ENCODE measurements around the gene SYTL2. TPM values are rescaled to one million over a fixed set of nuclear protein-coding genes. Genes with fewer than 3 reads are reported as not detected.

The SYTL2 gene
- polyA plus RNA-seq, 1 experiment = 43.5 TPM

DNA sequence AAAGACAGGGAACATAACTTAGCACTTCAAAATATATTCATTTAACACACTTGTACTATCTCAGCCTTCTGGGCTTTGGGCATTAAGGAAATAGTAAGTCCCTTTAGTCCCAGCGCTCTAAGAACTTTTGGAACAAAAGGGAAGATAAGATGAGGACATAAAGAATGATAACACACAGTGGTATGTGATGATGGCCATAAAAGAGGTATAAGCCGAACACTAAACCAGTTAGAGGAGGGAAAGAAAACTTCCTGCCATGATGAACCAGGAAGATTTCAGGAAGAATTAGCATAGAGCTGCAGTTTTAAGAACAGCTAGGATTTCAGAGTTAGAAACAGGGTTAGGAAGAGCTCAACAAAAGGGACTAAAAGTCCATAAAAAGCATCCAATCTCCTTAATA is 11.8 kb downstream of the SYTL2 start:
- H3K27me3 ChIP-seq (ENCODE audit: control insufficient read depth, insufficient read depth, low read length) = no peaks in the 10 kb centered on the region
- TF ChIP-seq, protein P1, sequence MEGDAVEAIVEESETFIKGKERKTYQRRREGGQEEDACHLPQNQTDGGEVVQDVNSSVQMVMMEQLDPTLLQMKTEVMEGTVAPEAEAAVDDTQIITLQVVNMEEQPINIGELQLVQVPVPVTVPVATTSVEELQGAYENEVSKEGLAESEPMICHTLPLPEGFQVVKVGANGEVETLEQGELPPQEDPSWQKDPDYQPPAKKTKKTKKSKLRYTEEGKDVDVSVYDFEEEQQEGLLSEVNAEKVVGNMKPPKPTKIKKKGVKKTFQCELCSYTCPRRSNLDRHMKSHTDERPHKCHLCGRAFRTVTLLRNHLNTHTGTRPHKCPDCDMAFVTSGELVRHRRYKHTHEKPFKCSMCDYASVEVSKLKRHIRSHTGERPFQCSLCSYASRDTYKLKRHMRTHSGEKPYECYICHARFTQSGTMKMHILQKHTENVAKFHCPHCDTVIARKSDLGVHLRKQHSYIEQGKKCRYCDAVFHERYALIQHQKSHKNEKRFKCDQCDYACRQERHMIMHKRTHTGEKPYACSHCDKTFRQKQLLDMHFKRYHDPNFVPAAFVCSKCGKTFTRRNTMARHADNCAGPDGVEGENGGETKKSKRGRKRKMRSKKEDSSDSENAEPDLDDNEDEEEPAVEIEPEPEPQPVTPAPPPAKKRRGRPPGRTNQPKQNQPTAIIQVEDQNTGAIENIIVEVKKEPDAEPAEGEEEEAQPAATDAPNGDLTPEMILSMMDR (IDR thresholded peaks at IDR 0.05; ENCODE audit: insufficient read depth, low read depth, low read length) = no peak
- no peak overlapping the region for H3K4me3 ChIP-seq (ENCODE audit: low read depth, low read length)
- CTCF ChIA-PET = no interaction called here
- DNase-seq (ENCODE audit: low read depth) = no peak
- POLR2A ChIA-PET = no interaction called here
- H3K36me3 ChIP-seq (ENCODE audit: control insufficient read depth, insufficient read depth, low read length) = no peaks in the 10 kb centered on the region

DNA sequence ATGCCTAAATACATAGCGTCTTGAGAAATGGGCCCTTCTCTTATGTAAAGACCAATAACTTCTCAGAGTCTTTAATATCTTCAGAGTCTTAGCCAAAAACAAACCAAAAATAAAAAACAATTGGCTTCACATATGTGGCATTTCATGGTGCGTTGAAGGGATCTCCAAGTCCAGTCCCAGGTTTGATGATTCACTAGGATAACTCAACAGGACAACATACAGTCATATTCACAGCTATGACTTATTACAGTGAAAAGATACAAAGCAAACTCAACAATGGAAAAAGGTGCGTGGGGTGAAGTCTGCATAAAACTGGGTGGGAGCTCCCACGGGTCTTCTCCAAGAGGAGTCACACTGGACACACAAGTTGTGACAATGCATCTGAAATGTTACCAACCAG is 12.6 kb downstream of the SYTL2 start:
- TF ChIP-seq, protein P1 (IDR thresholded peaks at IDR 0.05; ENCODE audit: insufficient read depth, low read depth, low read length) = no peak
- DNase-seq (ENCODE audit: low read depth) = no peak
- ChIA-PET CTCF (interaction anchor here (1.9 kb wide), 1 partner anchor 10 kb away, joined by 6 read pairs; no protein-coding TSS in a partner anchor), POLR2A (no interaction called here)
- H3K27me3 ChIP-seq (ENCODE audit: control insufficient read depth, insufficient read depth, low read length) = no peaks in the 10 kb centered on the region
- H3K4me3 ChIP-seq (ENCODE audit: low read depth, low read length) = no peak overlapping the region
- H3K36me3 ChIP-seq (ENCODE audit: control insufficient read depth, insufficient read depth, low read length) = no peaks in the 10 kb centered on the region

DNA sequence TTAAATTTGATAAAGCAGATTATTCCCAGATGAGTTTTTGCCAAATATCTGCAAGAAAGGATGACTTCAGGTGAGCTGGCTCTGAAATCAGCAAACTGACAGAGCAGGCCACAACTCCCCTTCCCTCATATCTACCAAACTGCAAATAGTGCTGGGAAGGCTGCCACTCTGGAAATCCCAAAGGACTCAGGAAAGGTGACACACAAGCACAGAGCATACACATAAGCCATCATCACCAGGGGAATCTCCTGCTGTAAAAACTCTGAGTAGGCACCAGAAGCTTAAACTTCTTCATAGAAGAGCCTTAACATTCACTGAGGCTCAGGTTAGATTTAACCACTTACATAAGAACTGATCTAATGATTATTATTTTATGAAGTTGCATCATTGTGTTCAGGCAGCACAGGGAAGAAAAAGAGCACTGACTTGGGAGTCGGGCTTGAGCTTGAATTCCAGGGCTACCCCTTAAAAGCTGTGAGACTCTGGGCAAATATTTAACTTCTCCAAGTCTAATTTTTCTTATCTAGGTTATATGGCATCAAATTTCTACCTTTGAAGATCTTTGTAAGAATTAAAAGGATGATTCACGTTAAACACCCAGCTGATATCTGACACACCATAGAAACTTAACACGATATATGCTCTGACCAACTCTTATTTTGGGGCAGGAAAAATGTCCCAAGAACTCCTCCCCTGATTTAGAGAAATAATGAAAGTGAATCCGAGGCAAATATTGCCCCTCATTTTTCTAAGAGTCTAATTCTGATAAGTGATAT is 15.0 kb downstream of the SYTL2 start:
- H3K27me3 ChIP-seq (ENCODE audit: control insufficient read depth, insufficient read depth, low read length) = no peaks in the 10 kb centered on the region
- DNase-seq (ENCODE audit: low read depth) = no peak
- no peak overlapping the region for H3K4me3 ChIP-seq (ENCODE audit: low read depth, low read length)
- TF ChIP-seq, protein P1 (IDR thresholded peaks at IDR 0.05; ENCODE audit: insufficient read depth, low read depth, low read length) = no peak
- no peaks in the 10 kb centered on the region for H3K36me3 ChIP-seq (ENCODE audit: control insufficient read depth, insufficient read depth, low read length)
- POLR2A ChIA-PET = no interaction called here
- CTCF ChIA-PET = interaction anchor here (1.0 to 1.4 kb wide), 3 partner anchors 11 to 30 kb away, joined by 3 to 4 read pairs (median 3); no protein-coding TSS in a partner anchor

DNA sequence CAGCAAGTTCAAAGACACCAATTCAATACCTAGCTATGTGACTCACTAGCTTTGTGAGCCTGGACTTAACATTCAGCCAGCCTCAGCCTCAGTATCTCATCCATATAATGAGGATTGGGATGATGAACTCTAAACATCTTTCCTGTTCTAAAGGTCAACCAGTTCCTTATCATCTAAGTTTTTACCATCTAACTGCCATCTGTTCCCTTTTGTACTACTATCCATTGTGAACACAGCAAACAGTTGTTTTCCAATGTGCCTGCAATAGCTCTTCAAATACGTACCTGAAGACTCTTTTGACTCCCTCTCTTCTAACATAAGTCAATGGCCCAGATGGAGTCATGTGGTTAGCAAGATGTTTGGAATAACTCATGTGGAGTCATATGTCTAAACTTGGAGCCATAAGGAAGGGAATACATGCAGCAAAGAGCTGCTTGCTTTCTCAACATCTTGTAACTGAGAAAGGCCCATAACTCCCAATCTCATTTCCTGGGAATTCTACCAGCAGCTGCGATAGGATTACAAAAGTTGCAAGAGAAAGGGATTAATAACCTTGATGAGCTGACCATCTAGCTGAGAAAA is 19.4 kb downstream of the SYTL2 start:
- ChIA-PET CTCF (interaction anchor here (1.0 to 1.4 kb wide), 2 partner anchors 17 to 95 kb away, joined by 4 read pairs; no protein-coding TSS in a partner anchor), POLR2A (no interaction called here)
- Histone ChIP-seq H3K36me3 (ENCODE audit: control insufficient read depth, insufficient read depth, low read length) (no peaks in the 10 kb centered on the region), H3K27me3 (ENCODE audit: control insufficient read depth, insufficient read depth, low read length) (no peaks in the 10 kb centered on the region), H3K4me3 (ENCODE audit: low read depth, low read length) (no peak overlapping the region)
- no peak for DNase-seq (ENCODE audit: low read depth)
- TF ChIP-seq, protein P1 (IDR thresholded peaks at IDR 0.05; ENCODE audit: insufficient read depth, low read depth, low read length) = no peak

DNA sequence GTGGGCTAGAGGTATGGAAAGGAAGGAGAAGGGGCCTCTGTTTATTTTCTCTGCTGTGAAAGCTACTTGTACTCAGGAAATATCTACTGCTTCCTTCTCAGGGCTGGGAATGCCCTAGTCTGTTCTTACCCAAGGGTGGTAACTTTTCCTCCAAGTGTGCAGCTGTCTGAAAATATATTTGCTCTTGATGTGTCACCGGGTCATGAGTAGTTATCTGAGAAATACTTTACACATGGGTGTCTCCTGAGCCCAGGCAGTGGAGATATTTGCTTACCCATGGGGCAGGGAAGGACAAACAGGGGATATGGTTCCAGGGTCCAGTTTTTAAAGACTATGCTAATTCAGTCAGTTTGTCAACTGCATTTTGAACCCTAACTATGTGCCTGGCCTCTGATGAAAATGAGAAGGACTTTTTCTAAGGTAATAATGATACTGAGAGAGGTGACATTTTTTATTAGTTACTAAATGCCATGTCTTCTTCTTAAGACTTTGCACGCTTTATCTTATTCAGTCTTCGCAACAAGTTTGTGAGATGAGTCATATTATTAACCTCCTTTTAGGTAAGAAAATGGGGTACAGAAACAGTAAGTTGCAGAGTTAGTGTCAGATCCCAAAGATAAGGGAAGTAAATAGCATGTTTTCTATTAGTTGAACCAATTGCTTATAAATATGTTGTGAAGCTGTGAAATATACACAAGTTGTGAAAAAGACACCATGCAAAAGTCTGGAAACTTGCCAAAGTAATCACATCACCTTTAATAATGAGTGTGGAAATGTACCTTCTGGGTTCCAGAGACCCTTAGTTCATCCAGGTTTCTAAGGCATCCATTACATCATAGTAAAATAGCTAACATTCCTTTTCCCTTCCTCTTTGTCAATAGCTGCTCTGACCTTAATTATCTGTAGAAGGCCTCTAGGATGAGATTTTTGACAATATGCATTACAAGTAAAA is 22.9 kb downstream of the SYTL2 start:
- H3K27me3 ChIP-seq (ENCODE audit: control insufficient read depth, insufficient read depth, low read length) = no peaks in the 10 kb centered on the region
- no peak overlapping the region for H3K4me3 ChIP-seq (ENCODE audit: low read depth, low read length)
- no peaks in the 10 kb centered on the region for H3K36me3 ChIP-seq (ENCODE audit: control insufficient read depth, insufficient read depth, low read length)
- ChIA-PET POLR2A (no interaction called here), CTCF (no interaction called here)
- no peak for DNase-seq (ENCODE audit: low read depth)
- TF ChIP-seq, protein P1 (IDR thresholded peaks at IDR 0.05; ENCODE audit: insufficient read depth, low read depth, low read length) = no peak
